DMS 273 treated with DMSO at 0.1 percent for 48 hours (cell line): ENCODE results near the gene SRP72.
"Not testable (repeated sequence)": the region's sequence is repeated elsewhere in the genome, so short reads cannot be mapped to it uniquely, and the experiment has no call there.

Experiments used
- DNase-seq: peaks from one replicate; lab custom pipeline; 2025; lab: John Stamatoyannopoulos, UW

The SRP72 gene

DNA sequence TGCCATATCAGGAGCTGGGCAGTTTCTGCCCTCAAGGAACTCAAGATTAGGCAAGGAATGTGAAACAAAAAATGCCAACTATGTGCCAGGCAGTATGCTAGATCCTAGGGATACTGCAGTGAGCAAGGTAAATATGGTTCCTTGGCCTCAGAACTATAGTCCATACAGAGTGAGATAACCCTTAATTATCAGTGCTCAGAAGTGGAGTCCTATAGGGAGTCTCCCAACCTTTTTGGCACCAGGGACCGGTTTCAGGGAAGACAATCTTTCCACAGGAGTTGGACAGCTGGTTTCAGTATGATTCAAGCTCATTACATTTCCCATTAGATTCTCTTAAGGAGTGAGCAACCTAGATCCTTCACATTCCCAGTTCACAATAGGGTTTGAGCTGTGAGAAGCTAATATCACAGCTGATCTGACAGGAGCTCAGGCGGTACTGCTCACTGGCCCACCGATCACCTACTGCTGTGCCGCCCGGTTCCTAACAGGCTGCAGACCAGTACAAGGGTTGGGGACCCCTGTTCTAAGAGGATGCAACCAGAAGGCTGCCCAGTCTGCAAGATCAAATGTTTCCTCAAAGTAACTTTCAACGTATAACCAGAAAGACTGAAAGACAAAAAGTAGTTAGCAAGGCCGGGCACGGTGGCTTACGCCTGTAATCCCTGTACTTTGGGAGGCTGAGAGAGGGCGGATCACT, 1.7 kb upstream of the SRP72 start:
- DNase-seq: no peak

GRCh38 chr4:56466296-56466761, 1.1 kb upstream of the SRP72 start:
- DNase-seq: not testable (repeated sequence)

DNA sequence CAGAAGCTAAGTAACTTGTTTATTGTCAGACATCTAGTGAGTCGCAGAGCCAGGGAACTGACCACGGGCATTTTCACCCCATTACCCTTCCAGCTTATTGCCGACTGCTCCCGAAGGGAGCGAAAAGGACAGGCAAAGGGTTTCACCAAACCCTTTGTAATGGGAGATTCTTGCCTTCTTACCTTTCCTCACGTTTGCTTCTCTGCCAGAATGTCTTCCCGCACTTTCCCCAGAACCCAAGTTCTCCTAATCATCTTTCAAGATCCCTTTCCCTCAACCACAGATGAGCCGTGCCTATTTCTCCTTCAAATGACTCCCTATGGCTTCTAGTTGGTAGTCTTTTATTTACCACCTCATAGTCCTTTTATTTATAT, 520 bp upstream of the SRP72 start:
- DNase-seq: no peak

DNA sequence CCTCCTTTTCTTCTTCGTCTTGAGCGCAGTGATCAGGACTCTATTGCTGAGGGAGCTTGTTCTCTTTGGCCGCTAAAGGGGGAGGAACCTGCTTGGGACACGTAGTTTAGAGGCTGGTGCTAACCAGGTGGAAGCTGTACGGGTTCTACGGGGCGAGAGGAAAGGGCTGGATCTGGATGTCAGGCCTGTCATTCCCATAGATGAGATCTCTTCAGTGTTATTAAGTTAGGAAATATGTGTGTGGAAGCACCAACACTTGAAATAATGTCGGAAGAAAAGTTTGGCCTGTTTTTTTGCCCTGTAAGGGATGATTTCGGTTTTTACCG, 643 bp downstream of the SRP72 start:
- DNase-seq: no peak

- no peak for DNase-seq
Observed at GRCh38 chr4:56469489-56470210, 2.2 kb downstream of the SRP72 start.

DNA sequence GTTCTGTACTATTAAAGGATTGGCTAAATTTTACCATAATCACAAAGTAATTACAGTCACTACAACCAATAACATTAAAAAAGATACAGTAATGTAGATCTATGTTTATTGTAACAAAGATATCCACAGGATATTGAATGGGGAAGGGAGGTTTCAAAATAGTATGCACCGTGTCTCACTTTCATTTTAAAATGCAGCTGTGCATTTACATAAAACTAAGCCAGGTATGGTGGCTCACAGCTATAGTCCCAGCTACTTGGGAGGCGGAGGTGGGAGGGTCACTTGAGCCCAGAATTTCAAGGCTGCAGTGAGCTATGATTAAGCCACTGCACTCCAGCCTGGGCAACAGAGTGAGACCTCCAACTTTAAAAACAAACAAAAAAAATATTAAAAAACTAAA, 8.5 kb downstream of the SRP72 start:
- DNase-seq: no peak

GRCh38 chr4:56477192-56477702, 9.8 kb downstream of the SRP72 start:
- no peak for DNase-seq

DNA sequence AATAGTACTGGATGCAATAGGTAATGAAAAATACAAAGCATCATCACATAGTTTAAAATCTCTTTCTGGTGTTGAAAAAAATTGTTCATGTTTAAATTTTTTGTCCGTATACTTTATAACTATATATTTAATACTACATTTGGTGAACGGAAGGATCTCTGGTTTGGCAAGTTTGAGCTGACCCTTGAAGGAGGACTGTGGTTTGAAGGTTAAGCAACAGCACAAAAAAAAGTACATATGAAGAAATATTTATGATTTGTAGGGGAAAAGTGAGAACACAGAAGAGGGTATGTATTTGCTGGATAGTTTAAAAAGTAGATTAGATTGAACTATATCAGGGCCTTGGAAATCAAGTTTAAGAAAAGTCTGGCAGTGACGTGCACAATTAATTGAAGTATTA, 13.3 kb downstream of the SRP72 start:
- DNase-seq: no peak

GRCh38 chr4:56496241-56496640, 28.8 kb downstream of the SRP72 start:
- no peak for DNase-seq

- no peak for DNase-seq
Observed at GRCh38 chr4:56505269-56506130, 38.1 kb downstream of the SRP72 start, which contains the start of gene ARL9. ARL9 (plus strand) TSS chr4:56505791; CDS start chr4:56505863, 72 bp downstream.

GRCh38 chr4:56511098-56511497, 43.7 kb downstream of the SRP72 start:
- no peak for DNase-seq

- DNase-seq: no peak
Observed at GRCh38 chr4:56512166-56512565, 44.7 kb downstream of the SRP72 start.

GRCh38 chr4:56513517-56513916, 46.1 kb downstream of the SRP72 start:
- no peak for DNase-seq

DNA sequence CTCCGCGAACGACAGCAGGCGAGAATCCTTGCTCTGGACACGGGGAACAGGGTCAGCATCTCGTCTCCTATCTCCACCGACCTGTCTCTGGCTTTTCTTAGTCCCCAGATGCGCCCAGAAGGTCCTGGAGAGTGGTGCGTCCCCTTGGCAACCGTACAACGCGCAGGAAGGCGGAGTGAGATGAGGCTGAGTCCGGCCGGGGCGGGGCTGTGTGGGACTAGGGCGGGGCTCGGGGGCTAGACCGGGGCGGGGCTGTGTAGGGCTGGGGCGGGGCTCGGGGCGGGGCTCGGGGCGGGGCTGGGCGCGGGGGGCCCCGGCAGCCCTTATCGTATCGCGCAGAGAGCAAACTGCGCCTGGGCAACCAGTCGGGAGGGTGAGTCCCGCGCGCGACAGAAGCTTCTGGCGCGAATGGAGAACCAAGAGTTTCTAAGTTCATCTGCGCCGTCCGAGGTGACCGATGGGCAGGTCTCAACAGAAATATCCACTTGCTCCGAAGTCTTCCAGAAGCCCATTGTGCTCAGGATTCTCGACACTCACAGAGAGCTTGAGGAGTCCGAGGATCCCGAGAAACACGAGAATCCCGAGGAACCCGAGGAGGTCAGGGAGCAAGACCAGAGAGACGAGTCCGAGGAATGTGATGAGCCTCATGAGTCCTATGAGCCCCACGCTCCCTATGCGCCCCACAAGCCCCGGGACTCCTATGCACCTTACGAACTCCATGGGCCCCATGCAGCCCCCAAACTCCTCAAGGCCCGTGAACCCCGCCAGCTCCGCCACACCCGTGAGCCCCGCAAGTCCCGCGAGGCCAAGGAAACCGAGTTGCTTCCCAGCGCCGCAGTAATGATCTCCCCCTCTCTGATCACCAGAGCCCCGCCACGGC, 63.1 kb downstream of the SRP72 start:
- DNase-seq: peak; percentile 16

GRCh38 chr4:56531149-56531770, 63.8 kb downstream of the SRP72 start:
- no peak for DNase-seq

DNA sequence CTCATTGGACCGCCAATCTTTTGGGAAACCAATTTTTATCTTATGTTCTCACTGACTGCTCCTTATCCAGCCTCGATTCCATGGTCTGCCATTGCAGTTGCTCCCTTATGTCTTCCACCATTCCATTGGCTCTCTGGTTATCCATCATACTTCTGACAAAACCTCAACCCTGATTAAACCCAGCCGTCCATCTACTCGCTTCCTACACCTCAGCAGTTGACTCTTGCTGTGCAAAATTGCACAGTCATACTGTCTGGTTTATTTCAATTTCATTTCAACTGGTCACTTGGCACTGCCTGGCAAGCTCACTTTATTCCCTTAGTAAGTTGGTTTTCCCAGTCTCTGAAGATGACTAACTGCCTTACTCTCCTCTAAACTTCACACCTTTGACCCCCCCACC, 64.4 kb downstream of the SRP72 start:
- DNase-seq: no peak

GRCh38 chr4:56532239-56532638, 64.8 kb downstream of the SRP72 start:
- DNase-seq: no peak

GRCh38 chr4:56535915-56536314, 68.5 kb downstream of the SRP72 start:
- no peak for DNase-seq

- no peak for DNase-seq
Observed at GRCh38 chr4:56537147-56537546, 69.7 kb downstream of the SRP72 start.

DNA sequence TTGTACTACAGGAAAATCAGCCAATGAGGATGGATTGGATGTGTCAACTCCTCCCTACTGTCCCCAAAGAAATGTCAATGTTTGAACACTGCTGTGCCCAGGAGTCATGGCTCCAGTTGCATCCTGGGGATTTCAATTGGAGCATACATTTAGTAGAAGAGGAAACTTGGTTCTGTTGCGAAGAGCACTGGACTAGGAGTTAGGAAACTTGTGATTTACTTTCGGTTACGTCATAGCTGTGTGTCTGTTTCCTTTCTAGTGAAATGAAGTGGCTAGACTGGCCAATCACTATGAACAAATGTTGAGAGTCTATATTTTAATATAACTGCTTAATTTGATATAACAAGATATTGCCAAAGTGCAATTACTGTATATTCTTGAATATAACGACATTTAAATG, 73.4 kb downstream of the SRP72 start:
- no peak for DNase-seq

- peak; percentile 39 for DNase-seq
Observed at GRCh38 chr4:56544573-56545131, 77.2 kb downstream of the SRP72 start.
